Mesothelial cell of epicardium (in vitro differentiated cells): Measurements from ENCODE around the gene RPP40. TPM values are rescaled to one million over a fixed set of nuclear protein-coding genes. Genes with fewer than 3 reads are reported as not detected.
"Not testable (repeated sequence)": the region's sequence is repeated elsewhere in the genome, so short reads cannot be mapped to it uniquely, and the experiment has no call there.

Experiments
- DNase-seq, 2 experiments: peaks; one replicate each; pipeline ENCODE4 v3.0.0; 2021; ENCODE audit warnings: low spot score in 2 of 2; ENCODE audit not compliant: unreplicated experiment in 2 of 2
- H3K27ac Mint-ChIP-seq: 2 replicates; pipeline ENCODE4 v1.8.0; 2021; ENCODE audit warnings: mixed read lengths
- H3K27me3 Mint-ChIP-seq: 2 replicates; pipeline ENCODE4 v1.8.0; 2021; ENCODE audit warnings: low read depth, mixed read lengths
- H3K36me3 Mint-ChIP-seq: 2 replicates; pipeline ENCODE4 v1.8.0; 2021; ENCODE audit warnings: mixed read lengths
- H3K4me1 Mint-ChIP-seq: 2 replicates; pipeline ENCODE4 v1.8.0; 2021; ENCODE audit warnings: mixed read lengths
- H3K4me3 Mint-ChIP-seq: 2 replicates; pipeline ENCODE4 v1.8.0; 2021; ENCODE audit warnings: mild to moderate bottlenecking, moderate library complexity, mixed read lengths
- H3K9me3 Mint-ChIP-seq: 2 replicates; pipeline ENCODE4 v1.8.0; 2021; ENCODE audit warnings: mixed read lengths
- total RNA-seq: library from RNA; stranded (reverse); gene quantifications from 3 replicates; pipeline ENCODE4 v1.2.1, GENCODE V29; 2021
- TF ChIP-seq, protein P1 (sequence below): fragments of 200-600 bp; sonication (generic); IDR thresholded peaks from one replicate; pipeline ENCODE4 v1.5.0; 2021; ENCODE audit warnings: antibody characterized with exemption; ENCODE audit not compliant: unreplicated experiment

Gene RPP40
- total RNA-seq, 1 donor from 2014 or later, result 6.8 TPM

DNA sequence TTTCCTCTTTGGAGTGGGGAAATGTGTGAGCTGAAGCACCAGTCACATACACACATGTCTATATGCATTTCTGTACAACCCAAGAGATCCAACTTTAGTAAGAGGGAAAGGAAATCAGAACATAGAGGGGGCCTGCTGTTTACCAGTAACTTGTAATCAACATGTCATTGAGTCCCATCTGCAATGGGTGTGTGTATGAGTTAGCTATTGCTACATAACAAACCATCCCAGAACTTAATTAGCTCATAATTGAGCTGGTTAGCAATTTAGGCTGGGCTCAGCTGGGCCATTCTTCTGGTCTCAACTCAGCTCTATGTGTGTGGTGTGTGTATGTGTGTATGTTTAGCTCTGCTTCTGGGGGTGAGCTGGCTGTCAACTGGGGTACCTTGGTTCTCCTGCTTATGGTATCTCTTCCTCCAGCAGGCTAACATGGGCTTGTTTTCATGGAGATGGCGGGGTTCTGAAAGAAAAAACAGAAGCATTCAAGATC, 10.3 kb upstream of the RPP40 start:
- DNase-seq, result no peak
- Mint-ChIP-seq H3K27me3 (no peaks in the 10 kb centered on the region), H3K36me3 (peaks cover under 1% of the 10 kb centered on the region), H3K4me1 (no peaks in the 10 kb centered on the region), H3K27ac (no peak overlapping the region), H3K4me3 (no peak overlapping the region), H3K9me3 (peaks cover 9% of the 10 kb centered on the region)
- TF ChIP-seq, protein P1, sequence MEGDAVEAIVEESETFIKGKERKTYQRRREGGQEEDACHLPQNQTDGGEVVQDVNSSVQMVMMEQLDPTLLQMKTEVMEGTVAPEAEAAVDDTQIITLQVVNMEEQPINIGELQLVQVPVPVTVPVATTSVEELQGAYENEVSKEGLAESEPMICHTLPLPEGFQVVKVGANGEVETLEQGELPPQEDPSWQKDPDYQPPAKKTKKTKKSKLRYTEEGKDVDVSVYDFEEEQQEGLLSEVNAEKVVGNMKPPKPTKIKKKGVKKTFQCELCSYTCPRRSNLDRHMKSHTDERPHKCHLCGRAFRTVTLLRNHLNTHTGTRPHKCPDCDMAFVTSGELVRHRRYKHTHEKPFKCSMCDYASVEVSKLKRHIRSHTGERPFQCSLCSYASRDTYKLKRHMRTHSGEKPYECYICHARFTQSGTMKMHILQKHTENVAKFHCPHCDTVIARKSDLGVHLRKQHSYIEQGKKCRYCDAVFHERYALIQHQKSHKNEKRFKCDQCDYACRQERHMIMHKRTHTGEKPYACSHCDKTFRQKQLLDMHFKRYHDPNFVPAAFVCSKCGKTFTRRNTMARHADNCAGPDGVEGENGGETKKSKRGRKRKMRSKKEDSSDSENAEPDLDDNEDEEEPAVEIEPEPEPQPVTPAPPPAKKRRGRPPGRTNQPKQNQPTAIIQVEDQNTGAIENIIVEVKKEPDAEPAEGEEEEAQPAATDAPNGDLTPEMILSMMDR, result no peak

DNA sequence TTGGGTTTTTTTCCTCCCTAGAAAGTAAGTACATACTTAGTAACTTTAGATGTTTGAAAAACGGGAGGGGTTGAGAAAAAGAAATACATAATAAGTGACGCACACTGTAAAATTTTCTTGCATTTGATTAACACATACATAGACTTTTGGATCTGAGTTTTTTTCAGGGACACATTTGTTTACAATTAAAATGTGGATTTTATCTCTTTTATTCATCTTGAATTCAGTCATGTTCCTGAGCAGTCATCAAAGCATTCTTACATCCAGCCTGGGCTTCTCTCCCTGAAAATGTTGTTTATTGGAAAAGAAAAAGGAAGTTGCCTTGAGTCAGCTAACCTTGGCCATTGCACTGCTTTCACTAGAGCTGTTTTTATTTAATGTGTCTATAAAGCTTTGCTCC, 8.7 kb upstream of the RPP40 start:
- H3K9me3 Mint-ChIP-seq, result peaks cover 4% of the 10 kb centered on the region
- TF ChIP-seq, protein P1, result no peak
- no peaks in the 10 kb centered on the region for H3K27me3 Mint-ChIP-seq
- no peak for DNase-seq
- H3K4me1 Mint-ChIP-seq, result no peaks in the 10 kb centered on the region
- H3K36me3 Mint-ChIP-seq, result no peaks in the 10 kb centered on the region
- H3K27ac Mint-ChIP-seq, result no peak overlapping the region
- H3K4me3 Mint-ChIP-seq, result no peak overlapping the region

DNA sequence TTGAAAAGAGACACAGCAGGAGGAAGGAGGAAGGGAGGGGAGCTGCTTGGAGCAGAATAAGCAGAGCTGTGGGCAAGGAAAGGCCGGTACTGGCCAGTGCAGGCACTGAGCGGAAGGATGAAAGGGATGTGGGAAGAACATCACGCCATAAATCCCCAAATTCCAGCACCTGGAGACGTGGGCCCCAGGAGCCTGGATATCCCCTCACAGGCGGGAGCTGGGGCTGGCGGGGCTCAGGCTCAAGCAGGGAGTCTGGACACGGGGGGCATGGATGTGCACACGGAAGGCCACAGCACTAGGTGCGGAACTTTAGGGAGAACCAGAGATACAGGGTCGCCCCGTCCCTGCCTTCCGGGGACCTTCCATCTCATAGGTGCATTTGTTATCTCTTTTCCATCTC, 7.5 kb upstream of the RPP40 start:
- peaks cover 1% of the 10 kb centered on the region for H3K4me1 Mint-ChIP-seq
- no peaks in the 10 kb centered on the region for H3K27me3 Mint-ChIP-seq
- H3K4me3 Mint-ChIP-seq, result no peak overlapping the region
- H3K9me3 Mint-ChIP-seq, result peaks cover 4% of the 10 kb centered on the region
- no peak overlapping the region for H3K27ac Mint-ChIP-seq
- no peak for DNase-seq
- TF ChIP-seq, protein P1, result no peak
- H3K36me3 Mint-ChIP-seq, result no peaks in the 10 kb centered on the region

DNA sequence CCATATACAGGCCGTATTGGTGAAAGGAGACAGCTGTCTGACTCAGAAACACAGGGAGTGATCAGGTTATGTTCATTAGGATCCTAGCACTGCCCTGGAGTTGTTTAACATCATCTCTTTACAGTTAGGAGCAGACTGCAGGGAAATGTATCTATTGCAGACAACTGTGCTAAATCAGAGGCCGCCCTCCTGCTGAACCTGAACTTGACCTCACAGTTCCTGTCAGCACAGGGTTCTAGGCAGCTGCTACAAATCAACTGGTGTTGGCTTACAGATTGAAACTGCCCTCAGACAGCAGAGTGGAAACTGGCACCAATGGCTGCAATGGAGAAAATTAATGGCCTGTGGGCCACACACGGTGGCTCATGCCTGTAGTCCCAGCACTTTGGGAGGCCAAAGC, 3.7 kb upstream of the RPP40 start:
- no peak for DNase-seq
- Mint-ChIP-seq H3K9me3 (no peaks in the 10 kb centered on the region), H3K36me3 (no peaks in the 10 kb centered on the region), H3K4me1 (peaks cover 15% of the 10 kb centered on the region), H3K27ac (no peak overlapping the region), H3K4me3 (no peak overlapping the region), H3K27me3 (no peaks in the 10 kb centered on the region)
- TF ChIP-seq, protein P1, result no peak

GRCh38 chr6:5006222-5006621, 2.4 kb upstream of the RPP40 start:
- H3K4me1 Mint-ChIP-seq, result peaks cover 15% of the 10 kb centered on the region
- H3K9me3 Mint-ChIP-seq, result no peaks in the 10 kb centered on the region
- peaks cover under 1% of the 10 kb centered on the region for H3K36me3 Mint-ChIP-seq
- TF ChIP-seq, protein P1, result no peak
- H3K27ac Mint-ChIP-seq, result peak overlapping the region; percentile 52
- H3K27me3 Mint-ChIP-seq, result no peaks in the 10 kb centered on the region
- no peak overlapping the region for H3K4me3 Mint-ChIP-seq
- DNase-seq, result no peak

- H3K4me3 Mint-ChIP-seq, H3K36me3 Mint-ChIP-seq, H3K27me3 Mint-ChIP-seq, H3K9me3 Mint-ChIP-seq, H3K27ac Mint-ChIP-seq, DNase-seq: not testable (repeated sequence)
- H3K4me1 Mint-ChIP-seq, result peaks cover 15% of the 10 kb centered on the region
Measured at GRCh38 chr6:5005038-5005433, 1.2 kb upstream of the RPP40 start.
